ENCODE results near the gene LIAS. TPM values are rescaled to one million over a fixed set of nuclear protein-coding genes. Genes with fewer than 3 reads are reported as not detected.

LIAS gene
- total and polyA plus RNA-seq, 10 of the 15 experiments (the other 5 are each of a cell fraction or from before 2014, with no cell fraction given), result 17.9 to 32.3 (median 26.4) TPM

GRCh38 chr4:39521253-39521919 lies 62.5 kb downstream of the LIAS start (continued):
- no peak for TF ChIP-seq CREB1 (IDR thresholded peaks at IDR 0.05; ENCODE audit: low read depth)
- TF ChIP-seq, protein P1, sequence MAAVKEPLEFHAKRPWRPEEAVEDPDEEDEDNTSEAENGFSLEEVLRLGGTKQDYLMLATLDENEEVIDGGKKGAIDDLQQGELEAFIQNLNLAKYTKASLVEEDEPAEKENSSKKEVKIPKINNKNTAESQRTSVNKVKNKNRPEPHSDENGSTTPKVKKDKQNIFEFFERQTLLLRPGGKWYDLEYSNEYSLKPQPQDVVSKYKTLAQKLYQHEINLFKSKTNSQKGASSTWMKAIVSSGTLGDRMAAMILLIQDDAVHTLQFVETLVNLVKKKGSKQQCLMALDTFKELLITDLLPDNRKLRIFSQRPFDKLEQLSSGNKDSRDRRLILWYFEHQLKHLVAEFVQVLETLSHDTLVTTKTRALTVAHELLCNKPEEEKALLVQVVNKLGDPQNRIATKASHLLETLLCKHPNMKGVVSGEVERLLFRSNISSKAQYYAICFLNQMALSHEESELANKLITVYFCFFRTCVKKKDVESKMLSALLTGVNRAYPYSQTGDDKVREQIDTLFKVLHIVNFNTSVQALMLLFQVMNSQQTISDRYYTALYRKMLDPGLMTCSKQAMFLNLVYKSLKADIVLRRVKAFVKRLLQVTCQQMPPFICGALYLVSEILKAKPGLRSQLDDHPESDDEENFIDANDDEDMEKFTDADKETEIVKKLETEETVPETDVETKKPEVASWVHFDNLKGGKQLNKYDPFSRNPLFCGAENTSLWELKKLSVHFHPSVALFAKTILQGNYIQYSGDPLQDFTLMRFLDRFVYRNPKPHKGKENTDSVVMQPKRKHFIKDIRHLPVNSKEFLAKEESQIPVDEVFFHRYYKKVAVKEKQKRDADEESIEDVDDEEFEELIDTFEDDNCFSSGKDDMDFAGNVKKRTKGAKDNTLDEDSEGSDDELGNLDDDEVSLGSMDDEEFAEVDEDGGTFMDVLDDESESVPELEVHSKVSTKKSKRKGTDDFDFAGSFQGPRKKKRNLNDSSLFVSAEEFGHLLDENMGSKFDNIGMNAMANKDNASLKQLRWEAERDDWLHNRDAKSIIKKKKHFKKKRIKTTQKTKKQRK (IDR thresholded peaks at IDR 0.05; ENCODE audit: low read depth, low read length), result no peak
- no peak for TF ChIP-seq SUZ12 (IDR thresholded peaks at IDR 0.05; ENCODE audit: unreplicated experiment)
- TF ChIP-seq TCF12 (IDR thresholded peaks at IDR 0.05; ENCODE audit: low read depth, low read length), result no peak
- TF ChIP-seq IRF4 (IDR thresholded peaks at IDR 0.05; ENCODE audit: low read depth, low read length), result no peak
- TF ChIP-seq YY1 (IDR thresholded peaks at IDR 0.05; ENCODE audit: low read depth, low read length), result no peak
- no peak for TF ChIP-seq NFYB (IDR thresholded peaks at IDR 0.05; ENCODE audit: insufficient read depth, low read depth, low read length)
- TF ChIP-seq TARDBP (IDR thresholded peaks at IDR 0.05; ENCODE audit: borderline replicate concordance), result no peak

GRCh38 chr4:39522068-39522467 lies 63.2 kb downstream of the LIAS start:
- H2AFZ ChIP-seq (ENCODE audit: control insufficient read depth, low read depth, low read length), result no peak overlapping the region
- peaks cover 0 to 8% of the 10 kb centered on the region in 2 experiments; a peak in 2 of 4 replicates for H3K36me3 ChIP-seq (ENCODE audit: control insufficient read depth in 2 of 2, insufficient read depth in 2 of 2, low read length in 1 of 2)
- intact Hi-C loops (cut with micrococcal nuclease; ENCODE audit: unreplicated experiment), result no loop called here
- H4K20me1 ChIP-seq (ENCODE audit: control insufficient read depth, insufficient read depth), result no peaks in the 10 kb centered on the region
- ATAC-seq (no peak), FAIRE-seq (no peak), DNase-seq (ENCODE audit: low read depth, low spot score) (no peak)
- H3K4me1 ChIP-seq (ENCODE audit: control insufficient read depth, insufficient read depth, low read length), result no peaks in the 10 kb centered on the region
- SMC1A ChIA-PET (ENCODE audit: uncharacterized antibody, unreplicated experiment), result interaction anchor here (1.0 to 1.2 kb wide), 2 partner anchors 76 to 111 kb away, joined by 3 read pairs; no protein-coding TSS in a partner anchor
- no TSS peak for BruUV-seq (replicated peaks)
- no peaks in the 10 kb centered on the region for H3K27me3 ChIP-seq (replicated peaks in 1 of 2; ENCODE audit: control insufficient read depth in 2 of 2, insufficient read depth in 2 of 2, low read length in 1 of 2)
- WGBS (ENCODE audit: insufficient coverage, insufficient replicate concordance, low lambda C conversion rate, missing lambda C conversion rate), result 98% methylated on average over 2 of the region's 2 CpGs
- RAD21 ChIA-PET (ENCODE audit: unreplicated experiment), result interaction anchor here (0.7 to 0.8 kb wide), 2 partner anchors 52 to 113 kb away, joined by 3 read pairs; no protein-coding TSS in a partner anchor
- no peak overlapping the region for H3K4me3 ChIP-seq
- in situ Hi-C loops (cut with MboI), result no loop called here
- CTCF ChIA-PET, result interaction anchor here (0.6 to 0.7 kb wide), 2 partner anchors 66 to 211 kb away, joined by 3 read pairs; no protein-coding TSS in a partner anchor
- peaks cover 34% of the 10 kb centered on the region for H3K79me2 ChIP-seq (ENCODE audit: control insufficient read depth, insufficient read depth, low read length)
- no peak overlapping the region for H3K27ac ChIP-seq (ENCODE audit: control insufficient read depth, insufficient read depth)
- no peak overlapping the region for H3K9ac ChIP-seq (ENCODE audit: control insufficient read depth, insufficient read depth, low read length)
- POLR2A ChIA-PET, result no interaction called here
- peak overlapping the region; percentile 17; the same call in 1 of the 2 replicates for H3K4me2 ChIP-seq (ENCODE audit: control insufficient read depth, insufficient read depth)
- no peaks in the 10 kb centered on the region for H3K9me3 ChIP-seq (replicated peaks; ENCODE audit: control insufficient read depth, insufficient read depth, low read length)
- TF ChIP-seq BMI1 (IDR thresholded peaks at IDR 0.05; ENCODE audit: borderline replicate concordance), result no peak
- TF ChIP-seq, protein P2, sequence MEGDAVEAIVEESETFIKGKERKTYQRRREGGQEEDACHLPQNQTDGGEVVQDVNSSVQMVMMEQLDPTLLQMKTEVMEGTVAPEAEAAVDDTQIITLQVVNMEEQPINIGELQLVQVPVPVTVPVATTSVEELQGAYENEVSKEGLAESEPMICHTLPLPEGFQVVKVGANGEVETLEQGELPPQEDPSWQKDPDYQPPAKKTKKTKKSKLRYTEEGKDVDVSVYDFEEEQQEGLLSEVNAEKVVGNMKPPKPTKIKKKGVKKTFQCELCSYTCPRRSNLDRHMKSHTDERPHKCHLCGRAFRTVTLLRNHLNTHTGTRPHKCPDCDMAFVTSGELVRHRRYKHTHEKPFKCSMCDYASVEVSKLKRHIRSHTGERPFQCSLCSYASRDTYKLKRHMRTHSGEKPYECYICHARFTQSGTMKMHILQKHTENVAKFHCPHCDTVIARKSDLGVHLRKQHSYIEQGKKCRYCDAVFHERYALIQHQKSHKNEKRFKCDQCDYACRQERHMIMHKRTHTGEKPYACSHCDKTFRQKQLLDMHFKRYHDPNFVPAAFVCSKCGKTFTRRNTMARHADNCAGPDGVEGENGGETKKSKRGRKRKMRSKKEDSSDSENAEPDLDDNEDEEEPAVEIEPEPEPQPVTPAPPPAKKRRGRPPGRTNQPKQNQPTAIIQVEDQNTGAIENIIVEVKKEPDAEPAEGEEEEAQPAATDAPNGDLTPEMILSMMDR (IDR thresholded peaks at IDR 0.05 in 2 of 3, conservative IDR thresholded peaks at IDR 0.05 in 1 of 3; ENCODE audit: control insufficient read depth in 2 of 3, extremely low read depth in 1 of 3, insufficient read depth in 1 of 3, low read depth in 3 of 3, low read length in 3 of 3), result no peak
- TF ChIP-seq POLR2AphosphoS5 (IDR thresholded peaks at IDR 0.05; ENCODE audit: low read length), result no peak
- TF ChIP-seq, protein P1 (IDR thresholded peaks at IDR 0.05; ENCODE audit: low read depth, low read length), result no peak

Data from GM12878 (cell line).